ENCODE measurements around the gene TSPAN3.

TSPAN3 gene

DNA sequence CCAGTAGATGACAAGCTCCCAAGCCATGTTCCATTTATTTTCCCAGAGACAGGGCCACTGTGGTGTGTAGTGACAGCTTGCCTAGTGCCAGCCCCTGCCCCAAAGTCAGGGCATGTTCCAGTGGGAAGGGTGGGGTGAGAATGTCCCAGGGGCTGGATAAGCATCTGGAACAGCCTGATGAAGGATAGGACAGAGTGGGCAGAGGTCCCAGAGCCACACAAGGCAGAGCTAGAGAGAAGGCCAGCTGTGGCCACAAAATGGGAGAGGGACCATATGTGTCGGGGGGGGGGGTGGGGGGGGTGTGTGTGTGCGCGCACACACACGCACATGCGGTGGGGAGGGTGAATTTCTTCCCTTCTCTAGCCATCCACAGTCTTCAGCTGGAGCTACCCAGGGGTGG is 27.0 kb upstream of the TSPAN3 start:
- no peak for DNase-seq (ENCODE audit: low read depth)
- TF ChIP-seq, protein P1, sequence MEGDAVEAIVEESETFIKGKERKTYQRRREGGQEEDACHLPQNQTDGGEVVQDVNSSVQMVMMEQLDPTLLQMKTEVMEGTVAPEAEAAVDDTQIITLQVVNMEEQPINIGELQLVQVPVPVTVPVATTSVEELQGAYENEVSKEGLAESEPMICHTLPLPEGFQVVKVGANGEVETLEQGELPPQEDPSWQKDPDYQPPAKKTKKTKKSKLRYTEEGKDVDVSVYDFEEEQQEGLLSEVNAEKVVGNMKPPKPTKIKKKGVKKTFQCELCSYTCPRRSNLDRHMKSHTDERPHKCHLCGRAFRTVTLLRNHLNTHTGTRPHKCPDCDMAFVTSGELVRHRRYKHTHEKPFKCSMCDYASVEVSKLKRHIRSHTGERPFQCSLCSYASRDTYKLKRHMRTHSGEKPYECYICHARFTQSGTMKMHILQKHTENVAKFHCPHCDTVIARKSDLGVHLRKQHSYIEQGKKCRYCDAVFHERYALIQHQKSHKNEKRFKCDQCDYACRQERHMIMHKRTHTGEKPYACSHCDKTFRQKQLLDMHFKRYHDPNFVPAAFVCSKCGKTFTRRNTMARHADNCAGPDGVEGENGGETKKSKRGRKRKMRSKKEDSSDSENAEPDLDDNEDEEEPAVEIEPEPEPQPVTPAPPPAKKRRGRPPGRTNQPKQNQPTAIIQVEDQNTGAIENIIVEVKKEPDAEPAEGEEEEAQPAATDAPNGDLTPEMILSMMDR (IDR thresholded peaks at IDR 0.05; ENCODE audit: low read length, missing control alignments): no peak
- no peak overlapping the region for H3K4me3 ChIP-seq (replicated peaks; ENCODE audit: low read depth, low read length)

DNA sequence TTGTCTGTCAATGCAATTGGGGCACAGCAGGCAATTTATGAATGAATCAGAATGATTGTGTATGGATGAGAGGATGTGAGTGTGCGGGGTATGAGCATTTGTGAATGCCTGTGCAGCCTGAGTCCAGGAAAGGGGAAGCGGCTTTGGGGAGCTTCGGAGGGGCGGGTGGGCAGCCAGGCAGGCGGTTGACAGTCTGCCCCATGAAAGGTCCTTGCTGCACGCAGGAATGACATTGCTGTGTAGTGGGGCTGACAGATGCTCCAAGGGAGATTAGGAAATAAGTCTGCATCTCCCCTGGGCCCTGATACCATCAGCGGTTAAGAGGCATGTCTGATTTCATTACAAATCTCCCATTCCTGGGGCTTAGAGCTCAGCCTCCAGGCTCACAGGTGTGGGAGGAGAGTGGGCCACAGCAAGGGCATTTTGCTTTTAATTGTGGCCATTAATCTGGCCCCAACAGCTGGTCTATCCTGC is 26.4 kb upstream of the TSPAN3 start:
- no peak for DNase-seq (ENCODE audit: low read depth)
- H3K4me3 ChIP-seq (replicated peaks; ENCODE audit: low read depth, low read length): no peak overlapping the region
- TF ChIP-seq, protein P1 (IDR thresholded peaks at IDR 0.05; ENCODE audit: low read length, missing control alignments): no peak

DNA sequence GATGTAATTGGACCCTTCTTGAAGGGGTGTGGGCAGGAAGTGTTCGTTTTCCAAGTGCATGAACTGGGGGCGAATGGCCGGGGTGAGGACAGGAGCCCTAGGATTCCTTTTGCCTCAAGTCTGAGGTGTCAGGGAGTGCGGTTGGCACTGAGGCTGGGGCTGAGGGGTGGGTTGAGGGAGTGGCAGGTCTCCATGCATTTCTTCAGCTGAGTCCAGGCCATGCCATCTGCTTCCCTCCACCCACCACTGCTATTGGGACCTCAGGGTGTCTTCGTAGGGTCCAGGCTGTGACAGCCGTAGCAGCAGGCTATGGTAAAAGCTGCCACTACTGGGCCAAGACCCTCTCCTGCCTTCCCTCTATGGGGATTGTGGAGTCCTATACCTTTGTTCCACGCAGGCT is 25.6 kb upstream of the TSPAN3 start:
- TF ChIP-seq, protein P1 (IDR thresholded peaks at IDR 0.05; ENCODE audit: low read length, missing control alignments): no peak
- no peak overlapping the region for H3K4me3 ChIP-seq (replicated peaks; ENCODE audit: low read depth, low read length)
- no peak for DNase-seq (ENCODE audit: low read depth)

DNA sequence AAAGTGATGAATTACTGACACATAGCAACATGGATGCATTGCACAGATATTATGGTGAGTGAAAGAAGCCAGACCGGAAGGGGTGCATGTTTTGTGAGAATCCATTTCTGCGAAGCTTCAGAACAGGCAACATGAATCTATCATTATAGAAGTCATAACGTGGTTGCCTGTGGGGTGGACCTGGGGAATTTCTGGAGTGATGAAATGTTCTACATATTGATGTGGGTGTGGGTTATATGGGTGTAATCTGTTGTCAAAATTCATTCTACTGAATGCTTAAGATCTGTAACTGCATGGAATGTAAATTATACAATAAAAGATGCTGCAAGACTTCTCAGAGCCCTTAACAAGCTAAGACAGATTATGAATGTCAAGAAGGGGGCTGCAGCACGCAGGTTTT is 25.2 kb upstream of the TSPAN3 start:
- no peak for DNase-seq (ENCODE audit: low read depth)
- H3K4me3 ChIP-seq (replicated peaks; ENCODE audit: low read depth, low read length): no peak overlapping the region
- TF ChIP-seq, protein P1 (IDR thresholded peaks at IDR 0.05; ENCODE audit: low read length, missing control alignments): no peak

DNA sequence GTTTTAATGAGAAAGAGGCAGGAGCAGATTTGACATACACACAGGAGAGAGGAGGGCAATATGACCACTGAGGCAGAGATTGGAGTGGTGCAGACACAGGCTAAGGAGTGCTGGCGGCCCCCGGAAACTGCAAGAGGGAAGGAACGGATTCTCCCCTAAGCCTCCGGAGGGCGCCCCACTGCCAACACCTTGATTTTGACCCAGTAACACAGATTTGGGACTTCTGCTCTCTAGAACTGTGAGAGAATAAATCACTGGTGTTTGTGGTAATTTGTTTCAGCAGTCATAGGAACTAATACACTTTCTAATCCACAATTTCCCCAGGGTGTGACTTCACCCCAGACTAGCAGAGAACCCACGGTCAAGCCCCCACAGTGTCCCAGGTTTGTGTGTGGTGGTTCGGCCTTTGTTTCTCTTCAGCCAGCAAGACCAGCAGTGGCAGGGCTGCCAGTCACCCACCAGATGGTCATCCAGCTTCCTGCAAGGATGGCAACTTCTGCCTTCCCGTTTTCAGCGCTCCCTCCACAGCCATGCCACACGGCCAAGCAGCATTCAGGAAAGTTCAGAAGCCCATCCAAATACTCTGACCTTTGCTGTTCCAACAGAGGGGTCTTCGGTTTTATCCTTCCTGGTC is 23.6 kb upstream of the TSPAN3 start:
- TF ChIP-seq, protein P1 (IDR thresholded peaks at IDR 0.05; ENCODE audit: low read length, missing control alignments): peak; percentile 10
- no peak for DNase-seq (ENCODE audit: low read depth)
- H3K4me3 ChIP-seq (replicated peaks; ENCODE audit: low read depth, low read length): no peak overlapping the region

DNA sequence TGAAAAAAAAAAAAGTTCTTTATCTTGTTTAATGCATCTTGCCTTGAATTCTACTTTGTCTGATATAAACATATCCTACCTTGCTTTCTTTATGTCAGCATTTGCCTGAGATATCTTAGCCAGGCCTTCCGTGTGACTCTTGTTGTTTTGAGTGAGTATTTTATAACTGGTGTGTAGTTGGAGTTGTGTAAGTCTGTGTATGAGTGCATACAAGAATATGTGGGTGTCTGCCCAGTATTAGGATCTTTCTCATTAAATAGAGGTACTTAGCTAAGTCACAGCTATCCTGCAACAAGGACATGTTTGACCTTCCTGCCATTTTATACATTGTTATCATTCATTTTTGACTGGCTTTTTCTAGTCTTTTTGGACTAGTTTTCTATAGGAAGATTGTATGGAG is 22.5 kb upstream of the TSPAN3 start:
- no peak overlapping the region for H3K4me3 ChIP-seq (replicated peaks; ENCODE audit: low read depth, low read length)
- no peak for DNase-seq (ENCODE audit: low read depth)
- TF ChIP-seq, protein P1 (IDR thresholded peaks at IDR 0.05; ENCODE audit: low read length, missing control alignments): no peak

DNA sequence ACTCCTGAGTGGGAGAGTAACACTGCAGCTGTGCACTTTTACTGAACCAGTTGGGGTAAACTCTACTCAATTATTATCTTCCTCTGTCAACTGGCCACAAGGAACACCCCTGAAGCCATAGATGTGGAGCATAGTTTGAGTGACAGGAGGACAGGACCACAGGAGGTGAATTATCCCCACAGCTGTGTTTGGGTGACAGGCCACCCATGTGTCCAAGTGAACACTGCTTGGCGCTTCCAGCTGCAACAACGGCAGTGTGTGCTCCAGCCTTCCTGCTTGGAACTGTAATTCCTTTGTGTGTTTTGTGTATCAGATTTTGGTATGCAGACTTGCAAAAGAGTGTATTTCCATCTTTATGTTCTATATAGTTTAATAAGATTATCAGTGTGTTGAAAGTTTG is 20.2 kb upstream of the TSPAN3 start:
- TF ChIP-seq, protein P1 (IDR thresholded peaks at IDR 0.05; ENCODE audit: low read length, missing control alignments): no peak
- DNase-seq (ENCODE audit: low read depth): no peak
- H3K4me3 ChIP-seq (replicated peaks; ENCODE audit: low read depth, low read length): no peak overlapping the region

All from fibroblast of pulmonary artery (primary cell).